K562 treated with DMSO at 1 percent for 24 hours (cell line): ENCODE results near the gene TIMM44. TPM values are rescaled to one million over a fixed set of nuclear protein-coding genes. Genes with fewer than 3 reads are reported as not detected.

Source experiments
- total RNA-seq: library from RNA; unstranded; fragments of 300-600 nt; gene quantifications from 2 replicates; pipeline ENCODE4 v1.2.3, GENCODE V29; 2022; ENCODE audit warnings: low read depth; ENCODE audit not compliant: insufficient read depth

TIMM44 gene
- total RNA-seq: 141 and 148 TPM in 2 replicates

GRCh38 chr19:7943444-7944176 is at the start of gene TIMM44:
TIMM44 (minus strand) TSS chr19:7943666; CDS start chr19:7943651, 15 bp downstream.

GRCh38 chr19:7926021-7926726 is 17.3 kb downstream of the TIMM44 start, which contains the start of gene CTXN1:
CTXN1 (minus strand) TSS chr19:7926135; CDS start chr19:7925538, 597 bp downstream.

GRCh38 chr19:7919610-7920518 is 23.6 kb downstream of the TIMM44 start, which contains the start of gene SNAPC2:
SNAPC2 (plus strand) TSS chr19:7920338; CDS start chr19:7920367, 29 bp downstream.

GRCh38 chr19:7914598-7915045 is 28.8 kb downstream of the TIMM44 start, which contains the start of gene TGFBR3L:
TGFBR3L (plus strand) TSS chr19:7914830.

GRCh38 chr19:7903244-7904073 is 40.0 kb downstream of the TIMM44 start, which contains the start of gene MAP2K7:
MAP2K7 (plus strand) TSS chr19:7903877; CDS start chr19:7903945, 68 bp downstream.

GRCh38 chr19:7888145-7888825 is 55.2 kb downstream of the TIMM44 start, which contains the start of gene LRRC8E:
LRRC8E (plus strand) TSS chr19:7888510; CDS start chr19:7895604, 7,094 bp downstream.

Other genes with a start within 250 kb of the TIMM44 start
- 0.70 and 0.95 TPM in 2 replicates for gene FCER2, start 241.5 kb downstream of the TIMM44 start, total RNA-seq
- not detected in 2 replicates for gene CLEC4G, start 211.6 kb downstream of the TIMM44 start, total RNA-seq
- gene CD209, start 196.1 kb downstream of the TIMM44 start, total RNA-seq: not detected in 2 replicates
- 0.54 TPM in 1 of 2 replicates, not detected in the other for gene CLEC4M, start 180.4 kb downstream of the TIMM44 start, total RNA-seq
- gene EVI5L, start 113.4 kb downstream of the TIMM44 start, total RNA-seq: 16.1 and 19.9 TPM in 2 replicates
- 0.44 TPM in 1 of 2 replicates, not detected in the other for gene PRR36, start 69.3 kb downstream of the TIMM44 start, total RNA-seq
- gene LRRC8E, start 55.2 kb downstream of the TIMM44 start, total RNA-seq: 7.1 and 8.5 TPM in 2 replicates
- gene MAP2K7, start 39.8 kb downstream of the TIMM44 start, total RNA-seq: 40.0 and 44.3 TPM in 2 replicates
- 2.2 and 3.2 TPM in 2 replicates for gene TGFBR3L, start 28.8 kb downstream of the TIMM44 start, total RNA-seq
- gene SNAPC2, start 23.3 kb downstream of the TIMM44 start, total RNA-seq: 50.8 and 53.9 TPM in 2 replicates
- 7.3 and 8.5 TPM in 2 replicates for gene CTXN1, start 17.5 kb downstream of the TIMM44 start, total RNA-seq
- 76.0 and 85.4 TPM in 2 replicates for gene ELAVL1, start 62.0 kb upstream of the TIMM44 start, total RNA-seq
- gene CCL25, start 109.1 kb upstream of the TIMM44 start, total RNA-seq: not detected in 2 replicates
- gene FBN3, start 205.9 kb upstream of the TIMM44 start, total RNA-seq: 0.08 and 0.12 TPM in 2 replicates